NCI-H2107 treated with DMSO at 0.1 percent for 48 hours (cell line): Measurements from ENCODE around the gene MGA.

ENCODE experiments used
- DNase-seq: peaks from one replicate; lab custom pipeline; 2025; ENCODE audit not compliant: unreplicated experiment; lab: John Stamatoyannopoulos, UW

Gene MGA

DNA sequence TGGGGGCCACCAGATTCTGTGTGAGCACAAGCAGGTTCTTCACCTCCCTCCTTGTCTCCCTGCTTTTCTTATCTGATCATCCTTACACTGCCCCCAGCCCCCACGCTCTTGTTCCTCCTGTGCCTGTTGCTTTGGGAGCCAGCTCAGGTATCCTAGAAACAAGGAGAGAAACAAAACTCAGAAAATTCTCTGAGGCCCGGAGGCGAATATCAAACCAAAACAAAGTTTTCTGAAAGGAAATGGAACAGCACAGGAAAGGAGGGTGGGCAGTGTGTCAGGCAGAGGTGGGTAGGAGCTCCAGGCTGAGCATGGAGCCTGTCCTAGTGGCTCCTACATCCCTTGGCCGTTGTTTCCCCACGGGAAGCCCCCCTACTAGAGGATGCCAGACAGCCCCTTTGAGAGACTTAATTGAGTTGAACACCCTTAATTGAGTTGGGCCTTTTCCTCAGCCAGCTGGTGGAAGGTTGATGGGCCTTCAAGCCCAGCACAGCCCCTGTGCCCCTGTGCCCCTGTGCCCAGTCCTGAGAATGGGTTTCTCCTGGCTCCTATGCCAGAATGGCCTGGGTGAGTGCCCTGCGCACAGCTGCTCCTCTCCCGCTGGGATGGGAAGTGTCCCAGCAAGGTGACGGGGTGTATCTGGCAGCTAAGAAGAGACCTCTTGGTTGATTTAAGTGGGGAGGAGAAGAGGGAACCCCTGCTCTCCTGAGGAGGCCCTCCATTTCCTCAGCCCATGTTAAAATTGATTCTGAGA, 144.9 kb downstream of the MGA start:
- DNase-seq, result no peak

DNA sequence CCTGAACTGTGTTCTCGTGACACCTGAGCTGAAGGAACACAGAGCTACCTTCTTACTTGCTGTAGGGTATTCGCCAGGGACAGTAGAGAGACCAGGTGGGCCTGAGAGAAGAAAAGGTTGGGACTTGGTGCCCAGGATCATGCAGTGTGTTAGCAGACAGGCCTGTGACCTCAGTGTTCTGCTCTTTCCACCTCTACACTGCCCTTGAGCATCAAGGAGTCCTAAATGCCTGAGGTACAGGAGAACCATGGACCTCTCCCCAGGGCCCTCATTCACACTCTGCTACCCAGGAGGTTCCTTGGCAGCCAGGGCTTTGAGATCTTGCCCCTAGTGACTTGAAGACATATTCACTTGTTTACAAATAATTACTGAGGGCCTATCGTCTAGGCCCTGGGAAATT, 145.5 kb downstream of the MGA start:
- no peak for DNase-seq

DNA sequence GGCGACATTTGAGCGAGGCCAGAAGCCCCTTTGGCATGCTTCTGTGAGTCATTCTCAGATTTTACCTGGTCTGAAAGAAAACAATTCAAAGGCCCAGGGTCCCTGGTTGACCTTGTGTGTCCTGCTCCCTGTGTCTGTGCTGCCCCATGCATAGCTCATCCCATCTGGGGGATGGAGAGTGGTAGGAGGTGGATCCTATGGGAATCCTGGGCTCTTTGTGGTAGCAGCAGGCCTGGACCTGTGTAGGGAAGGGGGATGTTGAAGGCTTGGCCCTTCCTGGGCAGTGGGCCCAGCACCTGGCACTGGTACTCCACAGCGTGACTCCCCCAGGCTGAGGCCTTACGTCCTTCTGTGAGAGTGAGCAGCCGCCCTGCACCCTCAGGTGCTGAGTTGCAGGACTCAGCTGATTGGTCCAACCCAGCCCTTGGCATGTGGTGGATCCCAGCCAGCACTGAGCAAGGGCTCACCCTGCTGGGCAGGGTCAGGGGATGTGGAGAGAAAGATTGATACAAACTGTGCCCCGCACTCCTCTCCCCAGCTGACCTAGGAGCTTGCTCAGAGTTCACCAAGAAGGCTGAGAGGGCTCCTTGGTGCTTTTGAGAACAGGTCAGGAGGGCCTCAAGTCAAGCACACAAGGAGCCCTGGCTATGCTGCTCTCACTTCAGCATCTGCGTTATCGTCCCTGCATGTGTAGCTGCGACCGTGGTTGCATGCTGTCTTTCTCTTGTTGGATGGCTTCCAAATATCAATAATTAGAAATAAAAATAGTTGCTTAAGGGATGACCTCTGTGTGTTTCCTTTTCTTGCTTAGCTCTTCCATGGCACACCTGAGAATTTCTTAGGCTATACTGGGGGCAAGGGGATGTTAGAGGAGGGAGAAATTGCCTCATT, 146.3 kb downstream of the MGA start:
- DNase-seq, result peak; percentile 27

DNA sequence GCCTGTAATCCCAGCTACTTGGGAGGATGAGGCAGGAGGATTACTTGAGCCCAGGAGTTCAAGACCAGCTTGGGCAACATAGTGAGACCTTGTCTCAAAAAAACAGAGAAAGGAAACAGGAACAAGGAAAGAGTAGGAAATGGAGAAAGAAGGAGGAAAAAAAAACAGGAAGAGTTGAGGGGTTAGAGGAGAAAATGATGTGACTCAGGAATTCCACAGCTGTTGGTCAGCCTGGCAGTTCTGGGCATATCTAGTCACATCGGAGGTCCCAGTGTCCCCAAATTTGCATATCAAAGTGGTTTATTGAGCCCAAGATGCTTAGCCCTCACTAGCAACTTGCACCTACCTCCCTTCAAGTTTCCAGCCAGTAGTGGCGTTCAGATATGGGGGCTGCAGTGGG, 148.9 kb downstream of the MGA start:
- DNase-seq, result no peak

DNA sequence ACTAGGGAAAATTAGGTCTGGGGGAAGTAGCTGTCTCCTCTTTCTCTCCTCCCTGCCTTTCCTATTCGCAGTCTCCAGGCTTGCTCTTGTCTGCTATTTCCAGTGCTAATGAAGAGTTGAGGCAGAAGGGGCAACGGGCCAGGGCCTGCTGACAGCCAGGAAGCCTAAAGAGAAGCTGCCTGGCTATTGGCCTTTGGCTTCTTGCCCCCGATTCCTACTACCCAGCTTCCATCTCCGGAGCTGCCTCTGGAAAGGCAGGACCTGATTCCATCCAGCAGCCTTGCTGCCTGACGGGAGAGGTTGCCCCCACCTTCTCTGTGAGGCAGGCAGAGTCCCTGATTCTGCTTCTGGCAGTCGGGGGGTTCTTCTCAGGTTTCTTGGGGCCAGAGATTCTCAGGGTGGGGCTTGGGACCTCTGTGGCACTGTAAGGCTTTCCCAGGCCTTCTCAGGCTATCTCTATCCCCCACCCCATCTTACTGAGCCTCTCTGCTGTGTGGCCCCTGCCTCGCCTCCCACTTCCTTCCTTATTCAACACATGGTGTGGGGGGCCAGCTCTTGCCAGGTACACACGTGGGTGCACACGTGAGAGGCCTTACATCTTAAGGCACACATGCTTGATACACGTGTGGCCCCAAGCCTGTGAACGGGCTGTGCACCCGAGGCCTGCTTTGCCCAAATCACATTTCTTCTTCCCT, 149.5 kb downstream of the MGA start:
- DNase-seq, result no peak

DNA sequence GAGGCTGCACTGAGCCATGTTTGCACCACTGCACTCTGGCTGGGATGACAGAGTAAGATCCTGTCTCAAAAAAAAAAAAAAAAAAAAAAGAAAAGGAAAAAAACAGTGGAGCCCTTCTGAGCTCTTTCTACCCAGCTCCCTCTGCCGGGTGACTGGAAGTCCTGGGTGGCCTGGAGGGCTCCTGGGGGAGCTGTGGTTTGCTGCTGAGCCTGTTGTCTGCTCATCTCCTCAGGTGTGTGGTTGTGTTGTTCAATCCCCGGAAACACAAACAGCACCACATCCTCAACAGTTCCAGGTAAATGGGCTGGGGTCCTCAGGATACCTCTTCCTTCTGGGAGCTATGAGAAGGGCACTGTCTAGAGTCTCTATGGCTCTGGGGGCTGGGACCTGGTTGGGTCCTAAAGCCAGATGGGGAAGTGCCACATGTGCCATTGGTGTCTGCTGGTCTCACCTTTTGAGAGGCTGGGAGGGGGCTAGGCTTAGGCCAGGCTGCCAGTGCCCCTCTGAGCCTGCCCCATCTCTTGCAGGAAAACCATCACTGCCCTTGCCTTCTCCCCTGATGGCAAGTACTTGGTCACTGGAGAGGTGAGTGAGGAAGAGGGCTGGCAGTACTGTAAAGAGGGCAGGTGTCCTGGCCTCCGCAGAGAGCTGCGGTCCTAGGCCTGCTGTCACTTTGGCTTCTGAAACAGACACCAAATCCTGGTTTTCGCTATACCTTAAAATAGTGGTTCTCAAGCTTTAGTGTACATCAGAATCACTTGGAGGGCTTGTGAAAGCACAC, 150.6 kb downstream of the MGA start:
- DNase-seq, result no peak

DNA sequence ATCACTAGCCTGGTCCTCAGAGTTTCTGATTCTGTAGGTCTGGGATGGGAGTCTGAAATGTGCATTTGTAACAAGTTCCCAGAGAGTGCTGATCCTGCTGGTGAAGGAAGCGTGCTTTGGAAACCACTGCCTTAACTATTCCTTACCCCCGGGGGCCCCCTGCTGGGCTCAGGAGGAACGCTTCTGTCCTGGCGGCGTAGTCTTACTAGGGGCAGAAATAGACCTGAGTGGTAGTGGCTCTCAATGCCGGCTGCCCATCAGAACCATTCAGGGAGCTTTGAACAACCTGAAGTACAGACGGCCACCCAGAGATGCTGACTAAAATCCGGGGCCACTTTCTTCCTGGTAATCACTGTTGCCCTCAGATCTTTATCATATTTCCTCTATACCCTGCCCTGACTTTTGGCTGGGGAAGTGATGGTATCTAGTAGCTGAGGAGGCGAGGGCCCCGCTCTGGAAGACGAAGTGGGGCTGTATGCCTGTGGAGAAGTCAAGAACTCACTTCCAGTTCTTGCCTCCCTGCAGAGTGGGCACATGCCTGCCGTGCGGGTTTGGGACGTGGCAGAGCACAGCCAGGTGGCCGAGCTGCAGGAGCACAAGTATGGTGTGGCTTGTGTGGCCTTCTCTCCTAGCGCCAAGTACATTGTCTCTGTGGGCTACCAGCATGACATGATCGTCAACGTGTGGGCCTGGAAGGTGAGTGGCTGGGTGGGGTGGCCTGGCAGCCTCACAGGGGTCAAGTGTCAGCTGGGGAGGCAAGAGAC, 151.4 kb downstream of the MGA start:
- peak; percentile 26 for DNase-seq

DNA sequence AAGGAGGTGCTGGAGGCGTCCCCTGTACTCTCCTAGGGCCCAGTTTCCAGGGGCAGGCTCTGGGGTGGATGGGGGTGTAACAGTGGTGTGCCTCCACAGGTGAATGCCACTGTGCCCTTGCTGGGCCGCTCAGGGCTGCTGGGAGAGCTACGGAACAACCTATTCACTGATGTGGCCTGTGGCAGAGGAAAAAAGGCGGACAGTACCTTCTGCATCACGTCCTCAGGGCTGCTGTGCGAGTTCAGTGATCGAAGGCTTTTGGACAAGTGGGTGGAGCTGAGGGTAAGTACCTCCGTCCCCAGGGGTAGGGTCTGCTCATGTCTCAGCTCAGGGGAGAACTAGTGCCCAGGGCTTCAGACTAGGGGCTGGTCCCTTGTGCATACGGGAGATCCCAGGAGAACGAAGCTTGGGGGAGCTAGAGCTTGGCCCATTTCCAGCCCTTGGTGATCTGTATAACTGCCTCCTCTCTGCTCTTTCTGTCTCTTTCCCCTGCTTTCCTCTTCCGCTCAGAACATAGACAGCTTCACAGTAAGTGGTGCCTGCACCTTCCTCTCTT, 152.7 kb downstream of the MGA start:
- no peak for DNase-seq

DNA sequence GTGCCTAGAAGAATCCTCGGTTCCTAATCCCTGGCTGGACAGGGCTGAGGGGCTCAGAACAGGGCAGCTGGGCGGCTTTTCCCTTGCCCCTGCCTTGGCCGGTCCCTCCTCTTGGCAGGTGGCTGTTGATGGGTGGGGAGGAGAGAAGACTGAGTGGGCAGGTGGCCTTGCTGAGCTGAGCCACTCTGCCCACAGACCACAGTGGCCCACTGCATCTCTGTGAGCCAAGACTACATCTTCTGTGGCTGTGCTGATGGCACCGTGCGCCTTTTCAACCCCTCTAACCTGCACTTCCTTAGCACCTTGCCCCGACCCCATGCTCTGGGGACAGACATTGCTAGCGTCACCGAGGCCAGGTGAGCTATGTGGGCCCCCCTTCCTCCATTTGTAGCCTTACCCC, 153.2 kb downstream of the MGA start:
- no peak for DNase-seq

DNA sequence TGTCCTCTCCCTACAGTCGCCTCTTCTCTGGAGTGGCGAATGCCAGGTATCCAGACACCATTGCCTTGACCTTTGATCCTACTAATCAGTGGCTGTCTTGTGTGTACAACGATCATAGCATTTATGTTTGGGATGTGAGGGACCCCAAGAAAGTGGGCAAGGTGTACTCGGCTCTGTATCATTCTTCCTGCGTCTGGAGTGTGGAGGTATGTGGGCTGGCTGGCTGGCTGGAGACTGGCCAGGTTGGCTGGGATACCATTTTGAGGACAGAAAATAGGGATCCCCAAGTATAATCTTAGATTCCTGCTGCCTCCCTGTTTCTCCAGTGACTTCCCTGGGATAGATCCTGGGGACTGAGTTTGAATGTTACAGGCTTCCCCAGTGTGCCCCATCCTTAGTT, 154.3 kb downstream of the MGA start:
- DNase-seq, result no peak

DNA sequence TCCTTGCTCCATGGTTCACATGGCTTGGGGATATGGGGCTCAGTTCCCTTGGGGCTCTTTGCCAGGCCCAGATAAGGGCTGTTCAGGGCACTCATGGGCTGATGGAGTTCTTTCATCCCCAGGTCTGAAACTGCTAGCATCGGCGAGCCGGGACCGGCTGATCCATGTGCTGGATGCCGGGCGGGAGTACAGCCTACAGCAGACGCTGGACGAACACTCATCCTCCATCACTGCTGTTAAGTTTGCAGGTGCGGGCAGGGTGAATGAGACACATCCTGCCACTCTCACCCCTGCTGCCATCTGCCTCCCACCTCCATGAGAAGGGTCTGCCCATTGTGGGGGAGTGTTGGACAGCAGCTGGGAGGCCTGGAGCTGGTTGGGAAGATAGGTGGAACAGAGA, 156.6 kb downstream of the MGA start:
- no peak for DNase-seq

DNA sequence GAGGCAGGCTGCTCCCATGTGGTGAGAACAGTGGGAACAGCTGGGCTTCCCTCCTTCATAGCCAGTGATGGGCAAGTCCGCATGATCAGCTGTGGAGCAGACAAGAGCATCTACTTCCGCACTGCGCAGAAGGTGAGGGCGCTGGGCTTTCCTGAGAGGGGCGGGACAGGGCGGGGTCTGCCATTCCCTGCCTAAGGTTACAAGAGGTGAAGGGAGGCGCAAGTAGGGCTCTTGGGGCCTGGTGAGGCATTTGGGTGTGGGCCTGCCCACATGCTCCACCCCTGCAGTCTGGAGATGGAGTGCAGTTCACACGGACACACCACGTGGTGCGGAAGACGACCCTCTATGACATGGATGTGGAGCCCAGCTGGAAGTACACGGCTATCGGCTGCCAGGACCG, 157.1 kb downstream of the MGA start:
- DNase-seq, result no peak

DNA sequence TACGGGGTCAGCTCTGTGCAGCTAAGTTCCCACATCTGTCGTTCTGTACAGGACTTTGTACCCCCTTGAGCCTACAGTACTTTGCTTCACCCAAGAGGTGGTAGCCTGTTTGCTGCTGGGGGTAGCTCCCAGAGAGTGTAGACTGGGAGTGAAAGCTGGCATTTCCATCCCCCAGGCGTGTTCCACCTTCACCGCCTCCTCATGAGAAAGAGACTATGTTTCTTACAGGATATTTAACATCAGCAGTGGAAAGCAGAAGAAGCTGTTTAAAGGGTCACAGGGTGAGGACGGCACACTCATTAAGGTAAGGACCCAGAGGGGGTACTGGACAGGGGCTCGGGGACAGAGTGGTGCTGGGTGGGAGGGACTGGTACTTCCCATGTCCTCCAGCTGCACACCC, 157.6 kb downstream of the MGA start:
- DNase-seq, result no peak

DNA sequence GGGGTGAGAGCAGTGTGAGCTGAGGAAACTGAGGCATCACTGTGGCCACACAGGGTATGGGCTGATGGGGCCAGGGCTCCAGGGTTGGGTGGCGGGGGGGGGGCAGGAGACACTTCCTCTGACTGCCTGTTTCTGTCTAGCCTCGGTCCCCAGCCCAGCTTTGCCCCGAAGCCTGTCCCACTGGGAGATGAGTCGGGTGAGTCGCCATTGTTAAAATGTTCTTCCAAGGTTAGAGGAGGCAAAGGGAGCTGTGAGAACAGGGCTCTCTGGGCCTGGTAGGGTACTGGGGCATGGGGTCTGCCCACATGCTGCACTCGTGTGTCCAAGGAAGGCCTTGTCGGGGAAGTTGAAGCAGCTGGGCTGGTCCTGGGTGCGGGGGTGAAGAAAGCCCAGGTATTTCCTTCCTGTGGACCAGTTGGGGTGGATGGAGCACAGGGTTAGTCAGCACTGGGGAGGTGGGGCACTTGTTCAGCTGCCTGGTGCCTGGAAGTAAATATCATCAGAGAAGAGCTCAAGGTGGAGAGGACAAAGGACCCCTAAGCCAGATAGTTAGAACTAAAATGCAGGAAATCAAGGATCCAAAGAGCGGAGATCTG, 159.3 kb downstream of the MGA start:
- no peak for DNase-seq

DNA sequence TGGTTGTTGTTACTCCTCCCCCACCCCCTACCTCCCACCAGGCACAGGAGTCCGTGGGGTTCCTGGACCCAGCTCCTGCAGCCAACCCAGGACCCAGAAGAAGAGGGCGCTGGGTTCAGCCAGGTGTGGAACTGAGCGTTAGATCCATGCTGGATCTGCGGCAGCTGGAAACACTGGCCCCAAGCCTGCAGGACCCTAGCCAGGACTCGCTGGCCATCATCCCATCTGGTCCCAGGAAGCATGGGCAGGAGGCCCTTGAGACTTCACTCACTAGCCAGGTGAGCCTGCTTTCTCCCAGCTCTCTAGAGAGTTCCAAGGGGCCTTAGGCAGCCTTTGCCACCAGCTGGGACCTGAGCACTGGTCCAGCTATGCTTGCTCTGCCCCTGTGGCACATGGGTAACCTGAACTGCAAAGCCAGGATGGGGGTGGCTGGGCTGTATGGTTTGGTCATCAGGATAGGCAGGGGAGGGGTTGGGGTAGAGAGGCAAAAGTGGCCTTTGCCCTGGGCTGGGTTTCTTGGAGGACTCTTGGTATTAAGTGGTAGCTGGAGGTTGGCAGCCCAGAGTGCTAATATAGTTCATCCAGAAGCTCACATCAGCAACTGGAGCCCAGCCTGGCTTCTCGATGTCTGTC, 160.7 kb downstream of the MGA start:
- no peak for DNase-seq

DNA sequence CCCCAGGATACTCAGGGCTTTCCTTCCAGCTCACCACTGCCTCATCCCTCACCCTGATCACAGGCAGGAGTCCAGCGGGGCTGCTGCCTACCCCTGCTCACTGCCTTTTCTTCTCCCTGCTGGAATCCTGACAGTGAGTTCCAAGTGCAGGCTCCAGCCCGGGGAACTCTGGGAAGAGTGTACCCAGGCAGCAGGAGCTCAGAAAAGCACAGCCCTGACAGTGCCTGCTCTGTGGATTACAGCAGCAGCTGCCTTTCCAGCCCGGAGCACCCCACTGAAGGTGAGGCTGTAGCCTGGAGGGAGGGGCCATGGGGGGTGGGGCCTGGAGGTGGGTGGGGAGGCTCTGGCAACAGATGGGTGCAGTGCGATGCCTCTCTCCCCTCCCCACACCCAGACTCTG, 161.6 kb downstream of the MGA start:
- DNase-seq, result no peak

DNA sequence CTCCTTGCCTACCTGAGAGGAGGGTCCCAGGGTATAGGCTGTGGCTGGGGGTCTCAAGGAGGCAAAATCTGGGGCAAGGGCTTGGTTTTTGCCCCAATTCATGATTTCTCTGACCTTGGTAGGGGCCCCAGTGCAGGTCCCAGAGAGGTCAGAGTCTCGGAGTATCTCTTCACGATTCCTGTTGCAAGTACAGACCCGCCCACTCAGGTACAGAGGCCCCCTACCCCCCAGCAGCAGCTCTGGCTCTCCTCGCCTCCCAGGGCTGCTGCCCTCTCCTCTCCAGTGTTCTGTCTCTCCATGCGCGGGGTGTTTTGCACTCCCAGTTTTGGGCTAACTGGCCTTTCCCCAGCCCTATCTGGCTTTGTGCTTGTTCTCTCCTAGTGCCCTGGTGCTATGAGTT, 162.3 kb downstream of the MGA start:
- DNase-seq, result no peak
